IMR-90 (cell line): ENCODE results near the gene SUGT1.

Experiments
- CHD1 ChIP-seq: IDR thresholded peaks from 2 replicates; pipeline ENCODE4 v1.6.1; 2012; ENCODE audit warnings: low read depth, low read length, improper control_type of control experiment
- CTCF ChIP-seq: conservative IDR thresholded peaks from 2 replicates; pipeline ENCODE4 v1.5.1; 2012; ENCODE audit warnings: mild to moderate bottlenecking, low read depth, low read length, improper control_type of control experiment
- MAZ ChIP-seq: IDR thresholded peaks from 2 replicates; pipeline ENCODE4 v1.6.1; 2012; ENCODE audit warnings: low read depth, mild to moderate bottlenecking, low read length, improper control_type of control experiment, moderate library complexity, borderline replicate concordance
- POLR2A ChIP-seq: IDR thresholded peaks from 2 replicates; pipeline ENCODE4 v1.6.1; 2012; ENCODE audit warnings: mild to moderate bottlenecking, low read depth, low read length
- RAD21 ChIP-seq: IDR thresholded peaks from 2 replicates; pipeline ENCODE4 v1.6.1; 2012; ENCODE audit warnings: low read length, improper control_type of control experiment
- SMC3 ChIP-seq: fragments of 150-350 bp; IDR thresholded peaks from 2 replicates; pipeline ENCODE4 v1.6.1; 2016; ENCODE audit warnings: low read depth, mild to moderate bottlenecking, antibody characterized with exemption, low read length, moderate library complexity
- USF2 ChIP-seq: fragments of 150-350 bp; IDR thresholded peaks from 2 replicates; pipeline ENCODE4 v1.6.1; 2017; ENCODE audit warnings: mild to moderate bottlenecking, antibody characterized with exemption, low read length, low read depth

- TF ChIP-seq CTCF (no peak), POLR2A (no peak), RAD21 (no peak), SMC3 (no peak), MAZ (no peak), USF2 (no peak), CHD1 (no peak)
Measured at GRCh38 chr13:52686376-52686775, 33.7 kb downstream of the SUGT1 start.
